GM06990 (cell line): Measurements from ENCODE around the gene GALNT15.

Experiments
- DNase-seq: peaks from one replicate; pipeline ENCODE4 v3.0.0-alpha.2; 2011; ENCODE audit not compliant: insufficient read length; ENCODE audit errors: extremely low read depth
- H3K27me3 ChIP-seq: replicated peaks from 2 replicates; pipeline ENCODE4 v1.6.0; 2011; ENCODE audit warnings: low read length; ENCODE audit not compliant: control insufficient read depth, insufficient read depth
- H3K36me3 ChIP-seq: 2 replicates; pipeline ENCODE4 v1.5.1; 2011; ENCODE audit warnings: low read length; ENCODE audit not compliant: control insufficient read depth, insufficient read depth
- H3K4me3 ChIP-seq: replicated peaks from 2 replicates; pipeline ENCODE4 v1.5.1; 2011; ENCODE audit warnings: low read depth, mild to moderate bottlenecking, control low read depth, low read length
- CTCF ChIP-seq: IDR thresholded peaks from 2 replicates; pipeline ENCODE4 v1.5.1; 2011; ENCODE audit warnings: low read length, control low read depth, mild to moderate bottlenecking, inconsistent platforms; ENCODE audit not compliant: insufficient read depth, poor library complexity, severe bottlenecking

The GALNT15 gene

DNA sequence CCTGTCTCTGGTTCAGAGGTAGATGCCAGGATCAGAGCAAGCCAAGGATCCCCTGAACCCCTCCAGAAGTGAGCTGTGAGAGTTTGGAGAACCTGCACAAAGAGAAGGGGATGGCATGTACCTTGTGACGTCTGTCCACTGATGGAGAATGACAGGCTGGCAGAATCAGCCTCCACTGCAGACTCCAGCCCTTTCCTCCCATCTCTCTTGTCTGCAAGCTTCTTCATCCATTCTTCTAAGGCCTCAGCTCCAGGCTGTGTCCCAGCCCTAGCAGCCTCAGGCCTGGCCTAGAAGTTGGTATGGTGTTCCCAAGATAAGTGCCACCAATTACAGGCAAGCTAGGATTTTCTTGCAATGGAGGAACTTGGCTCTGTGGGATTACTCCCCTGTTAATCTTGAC lies 8.6 kb downstream of the GALNT15 start:
- no peaks in the 10 kb centered on the region; the same call in 1 of the 2 replicates for H3K27me3 ChIP-seq
- no peak for TF ChIP-seq CTCF
- no peaks in the 10 kb centered on the region for H3K36me3 ChIP-seq
- no peak for DNase-seq
- no peak overlapping the region for H3K4me3 ChIP-seq

DNA sequence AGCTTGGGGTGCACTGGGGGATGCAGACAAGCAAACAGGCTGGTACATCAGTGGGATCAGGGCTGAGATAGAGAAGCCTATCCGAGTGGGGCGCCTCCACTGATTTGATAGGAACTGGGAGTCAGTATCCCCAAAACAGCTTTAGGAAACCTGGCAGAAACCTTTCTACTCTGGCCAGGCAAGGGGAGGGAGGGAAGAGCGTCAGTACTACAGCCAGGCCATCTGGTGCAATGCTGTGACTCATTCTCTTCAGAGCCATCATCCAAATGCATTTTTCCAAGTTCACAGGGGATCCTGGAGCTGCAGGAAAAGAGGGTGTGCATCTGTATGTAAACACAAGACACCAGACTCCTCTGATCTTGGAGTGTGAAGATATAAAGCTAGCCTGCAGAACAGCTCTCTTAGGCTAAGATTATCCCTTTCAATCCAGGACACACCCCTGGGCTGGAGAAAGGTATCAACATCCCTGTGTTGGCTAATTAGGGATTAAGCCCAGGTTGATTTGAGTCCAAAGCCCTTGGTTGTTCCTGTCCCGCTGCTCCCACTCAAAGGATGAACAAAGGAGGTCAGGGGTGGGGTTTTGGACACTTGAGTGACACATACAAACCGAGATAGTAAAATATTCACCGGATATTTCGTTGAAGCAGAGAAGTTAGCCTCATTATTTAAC lies 9.3 kb downstream of the GALNT15 start:
- Histone ChIP-seq H3K27me3 (no peaks in the 10 kb centered on the region; the same call in none of the 2 replicates), H3K36me3 (no peaks in the 10 kb centered on the region), H3K4me3 (no peak overlapping the region)
- DNase-seq = no peak
- TF ChIP-seq CTCF = no peak

DNA sequence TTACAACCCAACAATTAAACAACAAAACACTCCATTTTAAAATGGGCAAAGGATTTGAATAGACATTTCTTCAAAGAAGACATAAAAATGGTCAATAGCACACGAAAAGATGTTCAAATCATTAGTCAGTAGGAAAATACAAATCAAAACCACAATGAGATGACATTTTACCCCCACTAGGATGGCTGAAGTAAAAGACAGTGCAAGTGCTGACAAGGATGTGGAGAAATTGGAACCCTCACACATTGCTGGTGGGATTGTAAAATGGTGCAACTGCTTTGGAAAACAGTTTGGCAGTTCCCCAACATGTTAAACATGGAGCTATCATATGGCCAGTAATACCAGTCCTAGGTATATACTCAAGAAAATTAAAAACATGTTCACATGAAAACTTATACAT lies 11.6 kb downstream of the GALNT15 start:
- DNase-seq = no peak
- no peaks in the 10 kb centered on the region; the same call in none of the 2 replicates for H3K27me3 ChIP-seq
- no peak overlapping the region for H3K4me3 ChIP-seq
- H3K36me3 ChIP-seq = no peaks in the 10 kb centered on the region
- no peak for TF ChIP-seq CTCF

DNA sequence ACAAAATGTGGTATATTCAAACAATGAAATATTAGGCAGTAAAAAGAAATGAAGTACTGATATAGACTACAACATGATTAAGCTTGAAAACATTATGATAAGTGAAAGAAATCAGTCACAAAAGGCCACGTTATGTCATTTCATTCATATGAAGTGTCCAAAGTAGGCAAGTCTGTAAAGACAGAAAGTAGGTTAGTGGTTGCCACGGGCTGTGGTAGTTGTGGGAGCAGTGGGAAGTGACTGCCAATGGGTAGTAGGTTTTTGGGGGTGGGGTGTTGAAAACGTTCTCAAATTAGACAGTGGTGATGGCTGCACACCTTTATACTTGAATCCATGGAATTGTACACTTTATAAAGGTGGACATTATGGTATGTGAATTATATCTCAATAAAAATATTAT lies 12.1 kb downstream of the GALNT15 start:
- no peak for TF ChIP-seq CTCF
- no peak for DNase-seq
- no peaks in the 10 kb centered on the region for H3K36me3 ChIP-seq
- no peak overlapping the region for H3K4me3 ChIP-seq
- H3K27me3 ChIP-seq = no peaks in the 10 kb centered on the region; the same call in none of the 2 replicates

GRCh38 chr3:16187213-16187790 lies 12.8 kb downstream of the GALNT15 start:
- DNase-seq = no peak
- no peaks in the 10 kb centered on the region for H3K36me3 ChIP-seq
- no peak for TF ChIP-seq CTCF
- no peak overlapping the region for H3K4me3 ChIP-seq
- H3K27me3 ChIP-seq = no peaks in the 10 kb centered on the region; the same call in none of the 2 replicates
